Stimulated activated CD4-positive, alpha-beta T cell treated with anti-CD3 and anti-CD28 coated beads, TNF-alpha, amount 100 ng/mL, for 48 hours (primary cell): ENCODE measurements around the gene SLC19A1.
"Not testable (repeated sequence)": the region's sequence is repeated elsewhere in the genome, so short reads cannot be mapped to it uniquely, and the experiment has no call there.

Source experiments
- DNase-seq, 3 donors: peaks; one replicate each; pipeline ENCODE4 v3.0.0-alpha.2; 2020; ENCODE audit warnings: low read depth in 3 of 3

Gene SLC19A1

GRCh38 chr21:45533361-45533845, 8.8 kb downstream of the SLC19A1 start:
- DNase-seq, result no peak

- DNase-seq, result no peak
These were observed 9.3 kb downstream of the SLC19A1 start for GRCh38 chr21:45532826-45533360.

- no peak for DNase-seq
These were observed 10.6 kb downstream of the SLC19A1 start for GRCh38 chr21:45531393-45532215.

- not testable (repeated sequence) for DNase-seq
These were observed 11.2 kb downstream of the SLC19A1 start for GRCh38 chr21:45531114-45531392.

GRCh38 chr21:45530423-45531113, 11.7 kb downstream of the SLC19A1 start:
- DNase-seq, result no peak

- DNase-seq, result no peak
These were observed 12.3 kb downstream of the SLC19A1 start for GRCh38 chr21:45529785-45530422.

- no peak for DNase-seq
These were observed 13.1 kb downstream of the SLC19A1 start for GRCh38 chr21:45528981-45529784.

GRCh38 chr21:45528028-45528705, 14.1 kb downstream of the SLC19A1 start:
- DNase-seq, result no peak

GRCh38 chr21:45527151-45527999, 14.9 kb downstream of the SLC19A1 start:
- not testable (repeated sequence) for DNase-seq

GRCh38 chr21:45525910-45526306, 16.3 kb downstream of the SLC19A1 start:
- DNase-seq, result no peak

- no peak for DNase-seq
These were observed 16.9 kb downstream of the SLC19A1 start for GRCh38 chr21:45525153-45525909.

- DNase-seq, result no peak
These were observed 17.5 kb downstream of the SLC19A1 start for GRCh38 chr21:45524756-45525152.

GRCh38 chr21:45523411-45524101, 18.7 kb downstream of the SLC19A1 start:
- DNase-seq, result no peak

GRCh38 chr21:45522986-45523385, 19.3 kb downstream of the SLC19A1 start:
- DNase-seq, result no peak

- DNase-seq, result no peak
These were observed 19.9 kb downstream of the SLC19A1 start for GRCh38 chr21:45522381-45522780.

- DNase-seq, result no peak
These were observed 21.0 kb downstream of the SLC19A1 start for GRCh38 chr21:45521241-45521640.

- DNase-seq, result no peak
These were observed 23.1 kb downstream of the SLC19A1 start for GRCh38 chr21:45519182-45519581.

- no peak for DNase-seq
These were observed 23.5 kb downstream of the SLC19A1 start for GRCh38 chr21:45518742-45519141.
